Stimulated activated CD4-positive, alpha-beta T cell treated with anti-CD3 and anti-CD28 coated beads, Interleukin-4, amount 100 ng/mL, for 48 hours (primary cell): ENCODE results near the gene KCNQ5.

ENCODE experiments used
- DNase-seq, 2 donors: peaks; one replicate each; pipeline ENCODE4 v3.0.0-alpha.2; 2020; ENCODE audit warnings: low read depth in 2 of 2

Gene KCNQ5

GRCh38 chr6:72905705-72906478, 284.0 kb downstream of the KCNQ5 start:
- DNase-seq = no peak

DNA sequence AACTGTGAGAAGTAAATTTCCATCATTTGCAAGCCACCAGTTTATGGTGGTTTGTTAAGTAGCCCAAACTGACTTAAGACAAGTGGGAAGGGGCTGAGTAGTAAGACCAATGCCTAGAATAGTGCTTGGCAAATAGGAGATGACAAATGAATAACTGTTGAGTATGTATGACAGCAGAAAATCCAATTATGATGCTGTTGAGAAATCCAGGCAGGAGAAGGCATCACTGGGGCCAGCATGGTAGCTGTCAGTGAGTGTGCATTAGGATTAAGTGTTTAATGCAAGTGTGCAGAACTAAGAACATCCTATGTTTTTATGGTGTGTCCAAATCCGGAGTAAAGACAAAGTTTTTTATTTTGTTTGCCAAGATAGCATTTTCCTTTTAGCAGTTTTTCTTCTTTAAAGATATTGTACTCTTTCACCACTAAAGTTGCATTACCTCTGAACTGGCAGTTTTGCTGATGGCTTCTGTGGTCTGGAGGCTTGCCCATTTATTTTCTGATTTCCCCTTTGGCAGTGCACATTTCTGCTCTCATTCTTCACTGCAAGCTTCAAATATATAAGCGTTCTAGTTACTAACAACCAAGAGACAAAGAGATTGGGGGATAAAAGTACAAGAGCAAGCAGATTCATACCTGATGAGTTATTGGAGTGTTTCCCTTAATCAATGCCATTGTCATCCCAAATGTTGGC, 289.7 kb downstream of the KCNQ5 start:
- DNase-seq = no peak

DNA sequence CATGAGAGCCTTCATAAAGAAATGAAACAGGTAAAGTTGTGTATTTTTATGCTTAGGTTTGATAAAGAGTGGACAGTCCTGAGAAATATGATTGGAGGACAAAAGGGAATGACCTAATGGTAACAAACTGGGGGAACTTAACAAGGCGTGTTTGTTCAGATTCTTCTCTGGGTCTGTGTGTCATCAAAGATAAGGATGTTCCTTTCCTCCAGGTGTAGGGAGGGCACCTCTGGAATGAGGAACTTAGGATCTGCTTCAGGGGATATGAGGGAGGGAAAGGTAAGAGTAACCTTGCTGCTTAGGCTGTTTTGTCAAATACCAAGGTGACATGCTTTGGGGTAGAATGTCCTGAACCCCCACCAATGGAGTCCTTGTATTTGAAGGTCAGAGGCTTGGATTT, 291.9 kb downstream of the KCNQ5 start:
- DNase-seq = no peak

DNA sequence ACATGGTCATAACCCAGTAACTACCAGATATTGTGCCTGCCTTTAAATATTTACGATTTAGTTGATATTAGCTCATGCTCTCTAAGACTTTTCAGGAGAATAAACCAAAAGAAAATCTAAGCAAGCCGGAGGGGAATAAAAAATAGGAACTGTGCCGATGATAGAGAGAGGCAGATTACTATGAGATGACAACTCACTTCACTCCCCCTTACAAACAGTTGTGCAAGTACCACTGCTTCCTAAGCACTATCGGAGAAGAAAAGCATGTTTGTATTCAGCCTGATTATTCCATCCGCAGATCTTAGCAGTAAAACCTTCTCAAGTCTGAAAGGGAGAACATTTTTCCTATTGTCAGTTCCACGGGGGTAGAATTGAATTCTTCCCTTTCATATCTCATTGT, 294.4 kb downstream of the KCNQ5 start:
- no peak for DNase-seq

DNA sequence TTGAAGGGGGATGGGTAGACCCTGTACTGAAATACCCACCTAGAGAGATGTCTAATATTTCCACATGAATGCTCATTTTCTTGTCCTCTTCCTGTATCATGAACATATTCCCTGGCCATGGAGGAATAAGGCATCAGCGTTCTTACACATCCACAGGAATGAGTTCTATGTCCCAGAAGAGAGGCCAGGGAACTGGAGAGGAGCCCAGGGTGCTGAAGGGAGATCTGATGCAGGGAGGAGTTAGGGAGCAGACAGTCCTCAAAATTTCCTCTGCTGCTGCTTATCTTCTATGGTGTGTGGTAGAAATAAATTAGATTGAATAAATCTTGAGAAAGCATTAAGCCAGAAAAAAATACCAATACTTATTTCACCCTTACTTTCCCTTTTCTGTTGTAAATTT, 295.0 kb downstream of the KCNQ5 start:
- no peak for DNase-seq

DNA sequence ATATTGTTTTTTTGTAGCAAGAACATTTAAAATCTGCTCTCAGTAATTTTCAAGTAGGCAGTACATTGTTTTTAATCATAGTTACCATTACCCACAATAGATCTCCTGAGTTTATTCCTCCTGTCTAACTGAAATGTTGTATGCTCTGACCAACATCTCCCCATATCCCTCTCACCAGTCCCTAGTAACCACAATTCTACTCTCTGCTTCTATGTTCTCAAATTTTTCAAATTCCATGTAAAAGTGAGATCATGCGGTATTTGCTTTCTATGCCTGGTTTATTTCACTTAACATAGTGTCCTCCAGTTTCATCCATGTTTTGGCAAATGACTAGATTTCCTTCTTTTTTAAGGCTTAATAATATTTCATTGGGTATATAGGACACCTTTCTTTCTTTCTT, 300.5 kb downstream of the KCNQ5 start:
- DNase-seq = no peak

DNA sequence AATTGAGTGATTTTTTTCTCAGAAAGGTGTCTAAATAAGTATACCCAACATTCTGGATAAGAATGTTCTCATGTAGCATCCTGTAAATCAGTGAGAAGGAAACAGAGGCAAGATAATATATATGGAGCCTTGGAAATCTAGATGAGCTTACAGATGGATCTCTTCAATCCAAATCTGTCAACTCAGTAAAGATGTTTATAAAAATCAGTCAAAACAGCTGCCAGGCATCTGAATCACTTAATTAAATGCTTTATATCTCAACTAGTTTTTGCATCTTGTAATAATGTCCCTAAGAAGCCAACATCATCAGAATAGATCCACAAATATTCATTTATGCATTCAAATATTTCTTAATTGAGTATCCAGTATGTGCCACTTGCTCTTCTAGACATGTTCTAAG, 303.3 kb downstream of the KCNQ5 start:
- DNase-seq = no peak

DNA sequence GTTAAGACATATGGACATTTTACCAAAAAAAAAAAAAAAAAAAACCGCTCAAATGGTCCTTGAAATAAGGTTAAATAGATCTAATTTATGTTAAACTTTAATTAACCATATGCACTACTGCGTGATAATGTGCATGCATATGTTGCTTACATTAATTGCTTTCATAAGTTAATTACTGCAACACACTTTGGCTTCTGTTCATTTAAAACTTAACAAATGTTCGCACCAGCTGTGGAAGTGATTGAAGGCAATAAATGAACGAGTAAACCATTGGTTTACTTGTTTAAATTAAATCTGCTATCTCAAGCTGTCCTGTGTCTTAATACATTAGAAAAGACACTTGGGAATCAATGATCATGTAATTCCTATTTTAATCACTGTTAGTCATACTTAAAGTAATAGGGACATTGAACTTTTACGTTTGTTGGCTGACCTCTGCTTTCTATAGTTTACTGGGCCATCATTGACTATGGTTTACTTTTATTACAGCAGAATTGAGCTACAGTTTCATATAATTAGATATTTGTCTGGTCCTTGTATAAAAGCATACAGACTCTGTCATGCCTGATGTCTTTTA, 308.8 kb downstream of the KCNQ5 start:
- DNase-seq = no peak

GRCh38 chr6:72931325-72931887, 309.5 kb downstream of the KCNQ5 start:
- DNase-seq = no peak

DNA sequence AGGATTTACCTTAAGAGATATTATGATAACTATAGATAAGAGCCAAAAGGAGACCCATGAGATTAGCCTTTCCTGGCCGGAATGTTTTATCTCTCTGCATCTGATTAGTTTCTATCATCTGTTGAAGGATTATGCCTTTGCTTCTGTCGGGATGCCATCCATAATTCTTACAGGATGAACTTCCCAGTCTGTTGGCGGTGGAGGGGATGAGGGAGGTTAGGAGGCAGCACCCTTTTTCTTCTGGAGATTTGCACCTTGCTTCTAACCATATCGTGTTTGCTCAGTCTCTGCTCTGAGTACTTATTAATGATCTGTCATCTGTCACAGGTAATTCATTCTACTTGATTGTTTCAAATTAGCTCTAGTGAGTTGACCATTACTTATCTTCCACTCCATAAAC, 311.4 kb downstream of the KCNQ5 start:
- no peak for DNase-seq

DNA sequence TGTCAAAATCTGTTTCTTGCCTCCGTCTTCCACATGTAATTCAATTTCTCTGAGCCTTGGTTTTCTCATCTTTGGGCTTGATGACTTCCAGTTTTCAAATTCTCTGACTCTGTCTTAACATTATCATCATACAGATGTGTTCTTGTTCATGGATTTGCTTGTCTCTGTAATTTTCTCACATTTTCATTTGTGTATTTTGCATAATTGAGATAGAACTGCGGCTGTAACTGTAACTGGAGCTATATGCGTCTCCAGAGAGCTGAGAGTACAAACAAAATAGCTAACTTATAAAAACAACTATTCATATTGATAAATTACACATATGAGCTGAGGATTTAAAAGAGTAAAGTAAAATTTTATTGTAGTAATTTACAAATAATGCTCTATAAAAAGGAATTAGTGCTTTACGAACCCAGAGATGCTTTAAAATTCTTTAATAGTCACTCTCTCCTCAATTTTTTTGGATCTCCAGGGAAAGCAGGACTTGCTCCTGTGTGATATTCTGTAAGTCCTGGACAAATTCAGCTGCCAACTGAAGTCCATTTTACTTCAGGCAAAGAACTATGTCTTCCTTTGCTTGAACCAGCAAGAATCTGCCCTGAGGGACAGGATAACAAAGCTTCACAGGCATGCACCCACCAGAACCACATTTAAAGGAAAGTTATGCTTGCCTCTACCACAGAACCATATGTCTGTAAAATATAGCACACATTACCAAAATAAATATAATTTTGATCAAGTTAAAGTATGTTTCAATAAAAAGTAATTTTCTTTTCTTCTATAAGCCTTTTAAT, 315.1 kb downstream of the KCNQ5 start:
- DNase-seq = no peak

DNA sequence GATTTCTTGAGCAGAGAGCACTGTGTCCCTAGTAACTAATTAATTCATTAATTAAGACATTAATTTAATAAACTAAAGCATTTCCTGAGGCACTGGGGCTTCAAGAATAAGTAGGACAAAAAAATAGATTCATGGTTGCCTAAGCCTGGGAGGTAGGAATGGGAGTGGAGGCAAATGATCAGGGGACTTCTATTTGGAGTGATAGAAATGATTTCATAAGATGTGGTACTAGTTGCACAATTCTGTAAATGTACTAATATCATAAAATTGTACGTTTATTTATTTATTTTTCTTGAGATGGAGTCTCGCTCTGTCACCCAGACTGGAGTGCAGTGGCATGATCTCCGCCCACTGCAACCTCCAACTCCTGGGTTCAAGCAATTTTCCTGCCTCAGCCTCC, 316.2 kb downstream of the KCNQ5 start:
- no peak for DNase-seq

DNA sequence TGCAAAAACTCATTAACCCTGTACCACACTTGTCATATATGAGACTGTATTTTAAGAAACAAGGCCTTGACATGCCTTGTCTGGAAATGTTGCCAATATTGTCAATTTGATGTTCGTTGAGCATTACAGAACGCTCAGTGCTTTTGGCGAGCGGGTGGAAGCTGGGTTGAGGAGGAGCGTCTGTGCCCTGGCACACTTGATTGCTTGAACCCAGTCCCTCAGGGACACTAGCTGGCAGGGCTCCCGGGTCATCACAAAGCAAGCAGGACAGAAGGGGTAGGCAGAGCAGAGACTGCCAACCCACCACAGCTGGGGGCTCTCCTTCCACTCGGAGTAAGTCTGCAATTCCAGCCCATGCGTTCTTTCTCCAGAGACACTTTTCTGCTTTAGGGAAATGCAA, 317.1 kb downstream of the KCNQ5 start:
- no peak for DNase-seq

DNA sequence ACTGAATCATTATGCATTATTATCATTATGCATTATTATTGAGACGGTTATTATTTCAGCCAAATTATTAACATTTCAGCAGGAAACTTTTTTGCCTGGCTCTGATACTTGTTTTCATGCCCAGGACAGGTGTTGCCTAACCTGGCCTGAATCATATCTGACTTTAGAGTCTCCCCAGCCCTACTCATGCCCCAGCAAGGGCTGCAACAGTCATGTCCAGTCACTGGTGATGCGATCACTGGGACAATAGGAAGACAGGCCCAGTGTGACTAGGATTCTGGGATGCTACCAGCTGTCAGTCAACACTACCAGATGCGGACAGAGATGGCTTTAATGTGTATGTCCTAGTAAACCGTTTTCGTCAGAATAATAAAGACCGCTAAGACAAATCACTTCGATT, 318.4 kb downstream of the KCNQ5 start:
- DNase-seq = no peak

GRCh38 chr6:72941263-72941662, 319.4 kb downstream of the KCNQ5 start:
- no peak for DNase-seq

- DNase-seq = no peak
Measured at GRCh38 chr6:72941751-72942150, 319.9 kb downstream of the KCNQ5 start.

- DNase-seq = no peak
Measured at GRCh38 chr6:72943699-72944098, 321.8 kb downstream of the KCNQ5 start.

GRCh38 chr6:72944660-72945059, 322.8 kb downstream of the KCNQ5 start:
- no peak for DNase-seq

DNA sequence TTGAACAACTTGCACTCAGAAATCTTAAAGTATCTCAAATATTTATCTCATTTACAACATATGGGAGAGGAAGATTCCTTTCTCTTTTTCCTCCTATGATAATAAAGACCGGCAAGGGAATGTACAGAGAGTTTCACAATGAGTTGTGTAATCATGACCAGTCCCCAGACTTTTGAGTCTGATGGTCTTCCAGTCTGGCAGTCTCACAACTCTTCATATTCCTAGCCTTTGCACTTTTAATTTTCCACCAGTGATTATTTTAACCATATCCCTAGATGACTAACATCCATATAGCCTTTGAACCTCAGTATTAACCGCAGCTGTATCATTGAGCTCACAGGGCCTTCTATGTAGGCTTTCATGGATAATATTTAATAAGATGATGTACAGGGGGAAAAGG, 324.9 kb downstream of the KCNQ5 start:
- DNase-seq = no peak

DNA sequence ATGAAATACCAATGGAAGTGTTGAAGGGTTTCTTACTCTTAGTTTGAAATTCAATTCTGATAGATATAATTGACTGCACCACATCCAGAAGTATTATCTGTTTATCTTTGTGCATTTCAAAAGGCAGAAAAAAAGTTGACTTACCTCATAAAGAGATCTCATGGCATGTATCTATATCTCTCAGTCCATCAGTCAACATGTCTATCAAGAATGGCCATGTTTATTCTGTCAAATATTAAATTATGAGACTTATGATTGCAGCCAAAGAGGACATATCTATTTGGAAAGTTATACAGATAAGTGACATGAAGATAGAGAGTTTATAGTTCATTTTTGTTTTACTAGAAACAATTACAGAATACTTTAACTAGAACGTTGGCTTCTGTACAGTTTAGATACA, 325.7 kb downstream of the KCNQ5 start:
- no peak for DNase-seq

DNA sequence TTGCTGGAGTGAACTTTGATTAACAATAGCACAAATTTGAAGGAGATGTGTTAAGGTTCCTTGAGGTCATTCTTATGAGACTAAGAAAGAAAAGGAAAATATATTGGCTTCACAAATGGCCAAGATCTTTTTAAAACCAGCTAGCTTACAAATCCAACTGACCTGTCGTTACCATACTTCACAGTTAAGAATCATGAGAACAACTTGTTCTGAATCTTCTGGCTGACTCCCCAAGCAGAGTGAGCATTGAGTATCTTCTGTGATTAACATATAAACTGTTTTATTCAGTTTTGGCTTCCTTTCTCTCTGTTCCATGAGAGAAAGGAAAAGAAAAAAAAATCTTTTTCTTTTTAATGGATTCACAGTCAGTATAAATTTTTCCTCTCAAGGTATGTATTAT, 326.3 kb downstream of the KCNQ5 start:
- no peak for DNase-seq
